ENCODE measurements around the gene RBM33. TPM values are rescaled to one million over a fixed set of nuclear protein-coding genes. Genes with fewer than 3 reads are reported as not detected.

The RBM33 gene
- total RNA-seq, 1 experiment from 2014 or later = 61.1 TPM

- H3K4me3 ChIP-seq (ENCODE audit: low read depth in 2 of 2, low read length in 2 of 2) = no peak overlapping the region
- no peak for DNase-seq (ENCODE audit: low read depth, low spot score)
- H3K4me1 ChIP-seq (ENCODE audit: control insufficient read depth, insufficient read depth, low read length) = no peaks in the 10 kb centered on the region
- peak; percentile 30; the same call in 1 of the 2 replicates for ATAC-seq
- POLR2A ChIA-PET = no interaction called here
- H3K9me3 ChIP-seq (ENCODE audit: control insufficient read depth, insufficient read depth, low read depth, low read length) = no peaks in the 10 kb centered on the region
- intact Hi-C loops (cut with micrococcal nuclease; ENCODE audit: unreplicated experiment) = no loop called here
- H3K36me3 ChIP-seq (ENCODE audit: control insufficient read depth, insufficient read depth, low read length) = peaks cover 14% of the 10 kb centered on the region
- CTCF ChIA-PET = no interaction called here
- in situ Hi-C loops (cut with HindIII; ENCODE audit: low pct_unique_long_range_greater_than_20kb, low sequenced_read_pairs) = no loop called here
- BruUV-seq (replicated peaks) = no TSS peak
- H3K27me3 ChIP-seq (ENCODE audit: control insufficient read depth, insufficient read depth, low read length) = no peaks in the 10 kb centered on the region
- H3K27ac ChIP-seq (ENCODE audit: low read length) = no peak overlapping the region
- TF ChIP-seq REST (IDR thresholded peaks at IDR 0.05; ENCODE audit: insufficient read depth in 1 of 2, low read depth in 2 of 2, low read length in 1 of 2) (no peak), TCF7L2 (IDR thresholded peaks at IDR 0.05; ENCODE audit: low read depth, low read length) (no peak), SIN3A (IDR thresholded peaks at IDR 0.05; ENCODE audit: borderline replicate concordance, insufficient read depth, low read depth, low read length) (no peak), CTCF (IDR thresholded peaks at IDR 0.05) (no peak), POLR2AphosphoS5 (IDR thresholded peaks at IDR 0.05; ENCODE audit: low read depth, low read length) (no peak)
Observed at GRCh38 chr7:155715111-155715805, 70.8 kb downstream of the RBM33 start.

GRCh38 chr7:155717010-155717744 lies 72.7 kb downstream of the RBM33 start:
- no peaks in the 10 kb centered on the region for H3K9me3 ChIP-seq (ENCODE audit: control insufficient read depth, insufficient read depth, low read depth, low read length)
- no peak for ATAC-seq
- no peak overlapping the region for H3K27ac ChIP-seq (ENCODE audit: low read length)
- POLR2A ChIA-PET = no interaction called here
- no peak for DNase-seq (ENCODE audit: low read depth, low spot score)
- no TSS peak for BruUV-seq (replicated peaks)
- TF ChIP-seq TCF7L2 (IDR thresholded peaks at IDR 0.05; ENCODE audit: low read depth, low read length) (no peak), SIN3A (IDR thresholded peaks at IDR 0.05; ENCODE audit: borderline replicate concordance, insufficient read depth, low read depth, low read length) (no peak), REST (IDR thresholded peaks at IDR 0.05; ENCODE audit: insufficient read depth in 1 of 2, low read depth in 2 of 2, low read length in 1 of 2) (no peak), CTCF (IDR thresholded peaks at IDR 0.05) (no peak)
- H3K36me3 ChIP-seq (ENCODE audit: control insufficient read depth, insufficient read depth, low read length) = peaks cover 10% of the 10 kb centered on the region
- in situ Hi-C loops (cut with HindIII; ENCODE audit: low pct_unique_long_range_greater_than_20kb, low sequenced_read_pairs) (no loop called here), intact Hi-C loops (cut with micrococcal nuclease; ENCODE audit: unreplicated experiment) (no loop called here)
- H3K27me3 ChIP-seq (ENCODE audit: control insufficient read depth, insufficient read depth, low read length) = no peaks in the 10 kb centered on the region
- no peak overlapping the region for H3K4me3 ChIP-seq (ENCODE audit: low read depth in 2 of 2, low read length in 2 of 2)
- no peaks in the 10 kb centered on the region for H3K4me1 ChIP-seq (ENCODE audit: control insufficient read depth, insufficient read depth, low read length)
- CTCF ChIA-PET = no interaction called here
